Aorta (tissue), 5 donors: Measurements from ENCODE around the gene STAT4. TPM values are rescaled to one million over a fixed set of nuclear protein-coding genes. Genes with fewer than 3 reads are reported as not detected.
A peak's percentile ranks its signal among the peaks of the same experiment; 100 is the strongest.

Source experiments
- ATAC-seq: fragments of 200-7000 bp; cut with Tn5 transposase; one replicate; pipeline ENCODE4 v1.9.1; 2022; ENCODE audit warnings: moderate library complexity; ENCODE audit not compliant: low FRiP score
- DNase-seq, 2 donors: peaks; one replicate each; pipeline ENCODE4 v3.0.0-alpha.2; 2020
- H3K27ac ChIP-seq, 2 donors: one replicate each; pipeline ENCODE4 v1.5.1; 2013; ENCODE audit warnings: low read length in 2 of 2, mild to moderate bottlenecking in 2 of 2, moderate library complexity in 2 of 2, control low read depth in 1 of 2, inconsistent platforms in 1 of 2, low read depth in 1 of 2
- H3K27me3 ChIP-seq, 2 donors: one replicate each; pipeline ENCODE4 v1.6.1; 2013; ENCODE audit warnings: control low read depth in 1 of 2, low read length in 1 of 2, mild to moderate bottlenecking in 1 of 2, moderate library complexity in 1 of 2; ENCODE audit not compliant: insufficient read depth in 2 of 2, control insufficient read depth in 1 of 2
- H3K36me3 ChIP-seq, 2 donors: one replicate each; pipeline ENCODE4 v1.6.1; 2013; ENCODE audit warnings: control low read depth in 1 of 2, low read length in 1 of 2, mild to moderate bottlenecking in 1 of 2; ENCODE audit not compliant: insufficient read depth in 2 of 2, control insufficient read depth in 1 of 2
- H3K4me1 ChIP-seq, 2 donors: one replicate each; pipeline ENCODE4 v1.6.1; 2013; ENCODE audit warnings: low read length in 2 of 2, control low read depth in 1 of 2, mild to moderate bottlenecking in 1 of 2, moderate library complexity in 1 of 2; ENCODE audit not compliant: insufficient read depth in 2 of 2, control insufficient read depth in 1 of 2
- H3K4me3 ChIP-seq, 2 donors: one replicate each; pipeline ENCODE4 v1.5.1; 2013; ENCODE audit warnings: low read length in 2 of 2, control low read depth in 1 of 2, mild to moderate bottlenecking in 1 of 2
- H3K9me3 ChIP-seq: one replicate; pipeline ENCODE4 v1.6.1; 2013; ENCODE audit warnings: mild to moderate bottlenecking, low read length; ENCODE audit not compliant: control insufficient read depth
- WGBS, 2 donors: extraction: QIAGEN DNeasy Blood & Tissue Kit; methylation state at CpG; one replicate each; pipeline ENCODE4 v1.1.7; 2013; 5-methylcytosine and 5-hydroxymethylcytosine counted together
- intact Hi-C, 2 donors: fragments of 100-400 bp; cut with DNase I; formaldehyde crosslinking; loops; one replicate each; pipeline versions ENCODE4 v1.14.2 to v1.15.0; 2022
- polyA plus RNA-seq, 2 donors: library from polyadenylated mRNA; stranded (reverse); fragments of 200-250 nt; gene quantifications; one replicate each; pipeline ENCODE4 v1.2.3, GENCODE V29; 2013
- total RNA-seq, 2 donors: library from RNA; stranded (reverse); fragmentation: NEBNext Ultra II Directional; extraction: Animal tissue kit (Norgen Biotek cat#: 25700); gene quantifications; one replicate each; pipeline ENCODE4 v1.2.1, GENCODE V29; 2021
- donor health status: healthy with polysubstance abuse.
- donor health status: Bipolar disorder and iron deficiency.
- donor health status: DM: no; HTN: no; CAD: no.
- donor health status: DM: no; HTN: no; CAD: no.
- donor health status: DM: yes; HTN: yes; CAD: no.

The STAT4 gene
- total and polyA plus RNA-seq, 4 donors = 1.1 to 7.7 (median 3.0) TPM

- intact Hi-C loops = no loop called here
- no peak overlapping the region for H3K4me3 ChIP-seq
- no peaks in the 10 kb centered on the region for H3K9me3 ChIP-seq
- no peaks in the 10 kb centered on the region for H3K27me3 ChIP-seq
- H3K4me1 ChIP-seq = no peaks in the 10 kb centered on the region
- H3K36me3 ChIP-seq = peaks cover 4 to 19% of the 10 kb centered on the region in 2 donors
- ATAC-seq (no peak), DNase-seq (no peak)
- H3K27ac ChIP-seq = no peak overlapping the region
- WGBS, 2 donors = 95 to 96% methylated on average over 6 of the region's 6 CpGs
Measured at GRCh38 chr2:190981333-190981732, 169.5 kb downstream of the STAT4 start.

GRCh38 chr2:190980630-190981209, 170.1 kb downstream of the STAT4 start:
- Histone ChIP-seq H3K36me3 (peaks cover 4 to 14% of the 10 kb centered on the region in 2 donors), H3K4me1 (no peaks in the 10 kb centered on the region), H3K27ac (no peak overlapping the region), H3K9me3 (no peaks in the 10 kb centered on the region), H3K4me3 (no peak overlapping the region), H3K27me3 (no peaks in the 10 kb centered on the region)
- DNase-seq (no peak), ATAC-seq (no peak)
- WGBS, 2 donors = 60 to 63% methylated on average over 10 of the region's 10 CpGs
- intact Hi-C loops = no loop called here

- Histone ChIP-seq H3K4me1 (no peaks in the 10 kb centered on the region), H3K36me3 (peaks cover 6 to 14% of the 10 kb centered on the region in 2 donors), H3K27ac (no peak overlapping the region), H3K9me3 (no peaks in the 10 kb centered on the region), H3K27me3 (no peaks in the 10 kb centered on the region), H3K4me3 (no peak overlapping the region)
- DNase-seq (peak in 1 of 2 donors; percentile 60), ATAC-seq (peak; percentile 83)
- 37 to 43% methylated on average over 14 of the region's 14 CpGs for WGBS, 2 donors
- intact Hi-C loops = no loop called here
Measured at GRCh38 chr2:190979906-190980629, 170.7 kb downstream of the STAT4 start.

Other genes with a start within 250 kb of the STAT4 start
- gene STAT1, start 136.8 kb downstream of the STAT4 start, total RNA-seq = 10 to 100 TPM; 69.1 to 70.7 TPM
- 10 to 100 TPM; 30.1 to 42.4 TPM for gene STAT1, start 136.8 kb downstream of the STAT4 start, polyA plus RNA-seq
- gene MYO1B, start 94.4 kb upstream of the STAT4 start, total RNA-seq = 10 to 100 TPM; 61.1 to 86.4 TPM
- gene MYO1B, start 94.4 kb upstream of the STAT4 start, polyA plus RNA-seq = 10 to 100 TPM; 14.1 to 51.6 TPM